Fibroblast of skin of left biceps (primary cell): ENCODE results near the gene HRK.

Experiments
- DNase-seq, 2 experiments: peaks; one replicate each; pipeline ENCODE4 v3.0.0-alpha.2; 2013; ENCODE audit warnings: low read depth in 2 of 2

Gene HRK

DNA sequence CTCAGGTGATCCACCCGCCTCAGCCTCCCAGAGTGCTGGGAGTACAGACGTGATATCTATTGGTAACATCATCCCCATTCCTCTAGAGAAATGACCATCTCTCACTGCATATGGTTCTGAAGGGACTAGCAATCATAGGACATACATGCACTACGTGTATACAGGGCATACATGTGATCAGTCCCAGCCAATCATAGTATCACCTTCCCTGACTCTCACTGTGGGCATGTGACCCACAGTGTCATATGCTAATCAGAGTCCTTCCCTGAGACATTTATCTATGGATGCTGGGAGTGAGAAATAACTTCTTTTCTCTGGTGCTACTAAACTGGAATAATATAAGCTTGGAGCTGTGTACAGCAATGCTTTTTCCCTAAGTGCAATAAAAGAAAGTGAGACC, 17.4 kb upstream of the HRK start:
- DNase-seq: no peak

DNA sequence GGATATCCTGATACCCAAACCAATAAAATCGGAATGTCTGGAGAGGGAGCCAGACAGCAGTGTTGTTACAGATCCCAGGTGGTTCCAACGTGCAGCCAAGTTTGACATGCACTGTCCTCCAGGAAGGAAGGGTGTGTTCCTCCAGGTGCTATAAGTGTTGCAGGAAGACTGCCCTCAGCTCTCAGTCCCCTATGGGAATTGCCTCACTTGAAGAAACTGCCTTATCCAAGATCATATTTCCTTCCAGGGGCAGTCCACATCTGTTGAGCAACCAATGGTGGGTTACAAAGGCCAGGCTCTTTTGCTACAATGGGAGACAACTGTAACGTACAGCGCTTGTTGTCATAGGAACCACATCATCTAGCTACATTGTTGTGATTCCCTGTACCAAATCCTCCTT, 16.2 kb upstream of the HRK start:
- DNase-seq: no peak

- no peak for DNase-seq
Observed at GRCh38 chr12:116896411-116896924, 15.2 kb upstream of the HRK start.

DNA sequence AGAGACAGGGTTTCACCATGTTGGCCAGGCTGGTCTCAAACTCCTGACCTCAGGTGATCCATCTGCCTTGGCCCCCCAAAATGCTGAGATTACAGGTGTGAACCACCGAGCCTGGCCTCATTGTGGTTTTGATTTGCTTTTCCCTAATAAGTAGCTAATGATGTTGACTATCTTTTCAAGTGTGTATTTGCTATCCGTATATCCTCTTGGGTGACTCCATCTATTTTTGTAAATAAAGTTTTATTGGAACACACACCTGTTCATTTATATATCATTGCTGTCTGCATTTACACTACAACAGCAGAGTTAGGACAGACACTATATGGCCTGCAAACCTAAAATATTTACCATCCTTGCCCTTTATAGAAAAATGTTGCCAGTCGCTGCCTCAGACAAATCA, 13.7 kb upstream of the HRK start:
- no peak for DNase-seq

DNA sequence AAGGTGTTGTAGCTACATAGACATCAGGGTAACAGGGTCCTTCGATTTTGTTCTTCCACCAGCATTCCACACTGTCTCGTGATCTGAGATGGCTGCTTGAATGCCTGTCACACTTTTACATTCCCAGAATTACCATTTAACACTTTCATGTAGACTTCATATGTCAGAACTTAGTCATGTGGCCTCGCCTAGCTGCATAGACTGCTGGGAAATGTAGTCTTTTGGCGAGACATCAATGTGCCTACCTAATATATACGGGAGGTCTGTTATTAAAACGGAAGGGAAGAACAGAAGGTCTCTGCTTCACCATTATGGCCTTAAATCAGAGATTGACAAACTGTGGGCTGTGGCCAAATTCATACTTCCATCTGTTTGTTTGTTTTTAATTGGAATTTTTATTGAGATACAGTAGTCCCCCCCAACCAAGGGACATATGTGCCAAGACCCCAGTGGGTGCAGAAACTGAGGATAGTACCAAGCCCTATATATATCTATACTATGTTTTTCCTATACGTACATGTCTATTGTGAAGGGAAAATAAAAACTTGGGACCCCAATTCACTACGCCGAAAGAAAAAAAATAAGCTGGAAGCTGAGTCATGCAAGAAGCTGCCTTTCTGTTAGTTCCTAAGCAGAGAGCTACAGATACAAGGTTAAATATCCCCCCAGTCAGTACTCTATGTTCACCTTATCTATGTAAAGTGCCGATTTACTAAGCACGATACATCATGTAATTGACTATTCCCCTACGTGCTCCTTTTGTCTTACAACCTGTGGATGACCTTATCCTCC, 11.3 kb upstream of the HRK start:
- no peak for DNase-seq

GRCh38 chr12:116891019-116891418, 9.8 kb upstream of the HRK start:
- no peak for DNase-seq

DNA sequence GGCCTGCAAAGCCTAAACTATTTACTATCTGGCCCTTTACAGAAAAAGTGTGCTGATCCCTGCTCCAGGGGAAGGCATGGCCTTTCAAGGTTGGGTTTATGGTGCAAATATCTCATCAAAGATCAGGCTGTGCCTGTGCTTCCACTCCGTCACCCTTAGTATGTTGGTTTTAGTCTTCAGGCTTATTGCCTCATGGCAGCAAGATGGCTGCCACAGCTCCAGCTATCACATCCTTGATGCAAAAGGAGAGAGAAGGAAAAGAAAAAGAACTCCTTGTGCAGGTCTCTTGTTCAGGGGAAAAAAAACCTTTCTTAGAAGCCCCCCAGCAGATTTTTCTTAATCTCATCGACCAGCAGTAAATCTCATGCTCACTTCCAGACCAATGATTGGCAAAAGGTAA, 9.1 kb upstream of the HRK start:
- DNase-seq: no peak

GRCh38 chr12:116887897-116888296, 6.7 kb upstream of the HRK start:
- DNase-seq: no peak

GRCh38 chr12:116887244-116887643, 6.0 kb upstream of the HRK start:
- no peak for DNase-seq

DNA sequence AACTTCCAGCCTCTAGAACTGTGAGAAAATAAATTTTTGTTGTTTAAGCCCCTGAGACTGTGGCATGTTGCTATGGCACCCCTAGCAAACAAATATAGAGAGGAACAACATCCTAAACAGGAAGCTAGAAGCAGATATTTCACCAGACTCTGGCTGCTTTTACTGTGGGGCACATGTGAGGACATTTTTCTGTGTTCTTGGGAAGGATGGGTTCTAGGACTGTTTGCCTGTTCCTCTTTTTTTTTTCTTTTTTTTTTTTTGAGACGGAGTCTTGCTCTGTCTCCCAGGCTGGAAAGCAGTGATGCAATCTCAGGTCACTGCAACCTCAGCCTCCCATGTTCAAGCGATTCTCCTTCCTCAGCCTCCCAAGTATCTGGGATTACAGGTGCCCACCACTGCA, 4.2 kb upstream of the HRK start:
- no peak for DNase-seq

DNA sequence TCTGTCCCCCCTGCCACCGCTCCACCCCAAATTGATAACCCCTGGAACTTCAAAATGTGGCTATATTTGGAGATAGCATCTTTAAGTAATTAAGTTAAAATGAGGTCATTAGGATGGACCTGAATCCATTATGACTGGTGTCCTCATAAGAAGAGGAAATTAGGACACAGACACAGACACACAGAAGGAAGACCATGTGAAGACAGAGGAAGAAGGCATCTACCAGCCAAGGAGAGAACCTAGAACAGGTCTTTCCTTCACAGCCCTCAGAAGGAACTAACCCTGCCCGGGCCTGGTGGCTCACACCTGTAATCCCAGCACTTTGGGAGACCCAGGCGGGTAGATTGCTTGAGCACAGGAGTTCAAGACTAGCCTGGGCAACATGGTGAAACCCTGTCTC, 3.6 kb upstream of the HRK start:
- no peak for DNase-seq

- no peak for DNase-seq
Observed at GRCh38 chr12:116882742-116883141, 1.5 kb upstream of the HRK start.

- DNase-seq: no peak
Observed at GRCh38 chr12:116881877-116882507, 751 bp upstream of the HRK start.

DNA sequence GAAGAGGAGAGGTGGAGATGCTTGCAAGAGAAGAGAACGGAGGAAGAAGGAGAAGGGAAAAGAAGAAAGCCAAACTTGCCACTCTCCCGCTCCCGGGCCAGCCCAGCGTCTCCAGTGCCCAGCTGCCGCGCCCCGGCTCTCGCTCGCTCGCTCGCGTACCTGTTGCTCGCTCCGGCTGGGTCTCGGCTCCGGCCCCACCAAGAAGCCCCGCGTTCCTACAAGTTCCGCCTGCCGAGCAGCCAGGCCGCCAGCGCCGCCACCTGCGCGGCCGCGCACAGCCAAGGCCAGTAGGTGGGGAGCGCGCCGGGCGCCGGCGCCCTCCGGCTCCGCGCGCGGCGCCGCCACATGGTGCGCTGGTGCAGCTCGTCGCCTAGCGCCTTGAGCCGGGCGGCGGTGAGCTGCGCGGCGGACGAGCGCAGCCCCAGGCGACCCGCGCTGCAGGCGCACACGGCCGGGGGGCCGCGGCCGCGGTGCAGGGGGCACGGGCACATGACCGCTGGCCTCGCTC, 370 bp downstream of the HRK start:
- no peak for DNase-seq

DNA sequence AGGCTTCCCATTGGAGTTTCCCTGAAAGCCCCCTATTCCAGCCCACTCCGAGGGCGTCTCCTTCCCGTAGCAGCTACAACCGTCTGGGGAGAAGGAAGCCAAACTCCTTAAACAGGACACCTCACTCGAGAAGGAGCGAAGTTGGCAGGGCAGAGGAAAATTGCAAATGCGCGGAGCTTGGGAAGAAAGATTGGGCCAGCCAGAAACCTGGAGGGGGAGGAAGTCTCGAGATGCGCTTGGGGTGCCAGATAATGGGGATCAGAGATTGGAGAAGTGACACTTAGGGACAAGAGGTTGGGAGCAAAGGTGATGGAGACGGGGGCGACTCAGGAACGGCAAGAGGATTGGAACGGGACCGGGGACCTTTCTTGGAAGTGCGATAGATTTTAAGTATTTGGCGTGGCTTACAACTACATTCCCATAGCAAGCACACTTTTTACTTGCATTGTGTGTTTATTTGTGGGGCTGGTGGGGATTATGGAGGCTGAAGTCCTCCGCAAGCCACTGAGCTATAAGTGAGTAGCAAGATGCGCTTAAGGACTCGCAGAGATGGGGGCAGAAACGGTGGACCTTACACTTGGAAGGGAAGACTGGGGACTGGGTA, 926 bp downstream of the HRK start:
- no peak for DNase-seq

DNA sequence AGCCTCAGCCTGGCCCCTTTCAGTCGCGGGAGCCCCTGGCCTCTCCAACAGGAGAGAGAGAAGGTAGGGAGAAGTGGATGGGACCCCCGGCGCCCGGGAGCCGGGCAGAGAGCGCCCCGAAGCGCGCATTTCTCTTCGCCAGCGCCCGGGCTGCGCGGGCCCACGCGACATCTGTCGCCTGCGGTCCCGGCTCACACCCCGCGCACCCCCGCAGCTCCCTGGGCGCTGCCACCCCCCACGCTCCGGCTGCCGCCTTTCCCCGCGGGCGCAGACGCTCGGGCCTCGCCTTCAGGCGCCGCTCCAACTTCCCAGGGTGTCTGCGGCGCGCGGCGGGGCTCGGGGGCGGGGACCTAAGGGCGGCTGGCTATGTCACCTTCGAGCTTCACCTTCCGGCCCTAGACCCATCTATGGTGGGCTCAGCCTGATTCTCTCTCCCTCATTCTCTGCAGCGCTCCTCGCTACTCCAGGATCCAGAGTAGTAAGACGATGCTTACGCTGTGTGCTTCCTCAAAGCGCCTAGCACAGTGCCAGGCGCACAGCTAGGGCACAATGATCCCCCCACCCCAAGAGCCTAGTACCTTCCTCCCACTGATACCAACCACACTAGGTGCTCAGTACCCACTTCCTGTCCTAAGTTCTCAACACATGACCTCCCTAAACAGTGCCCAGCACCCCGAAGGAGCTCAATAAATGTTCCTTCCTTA, 1.6 kb downstream of the HRK start:
- DNase-seq: no peak

- DNase-seq: no peak
Observed at GRCh38 chr12:116878567-116879508, 2.4 kb downstream of the HRK start.

- DNase-seq: no peak
Observed at GRCh38 chr12:116876151-116876869, 4.9 kb downstream of the HRK start.

DNA sequence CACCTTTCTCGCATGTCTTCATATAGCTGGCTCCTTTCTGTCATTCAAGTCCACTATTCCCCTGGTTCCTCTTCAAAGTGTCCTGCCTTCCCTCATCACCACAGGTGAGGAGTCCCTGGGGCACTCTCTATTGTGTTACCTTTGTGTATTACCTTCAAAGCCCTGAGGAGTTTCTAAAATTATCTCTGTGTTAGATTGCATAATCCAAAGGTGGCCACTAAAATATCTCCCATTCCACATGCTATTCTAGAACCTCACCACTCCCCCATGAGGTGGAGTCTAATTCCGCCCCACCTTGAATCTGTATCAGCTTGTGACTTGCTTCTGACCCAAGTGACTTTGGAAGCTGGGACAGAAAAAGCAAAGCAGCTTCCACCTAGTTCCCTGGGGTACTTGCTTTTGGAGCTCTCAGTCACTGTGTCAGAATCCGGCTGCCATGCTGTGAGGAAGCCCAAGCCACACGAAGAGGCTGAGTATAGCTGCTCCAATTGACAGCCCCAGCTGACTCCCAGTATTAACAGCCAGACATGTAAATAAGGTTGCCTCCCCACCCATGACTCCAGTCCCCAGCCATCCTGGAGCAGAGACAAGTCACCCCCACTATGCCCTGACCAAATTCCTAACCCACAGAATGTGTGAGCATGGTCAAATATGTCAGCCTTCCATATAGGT, 6.8 kb downstream of the HRK start:
- no peak for DNase-seq

DNA sequence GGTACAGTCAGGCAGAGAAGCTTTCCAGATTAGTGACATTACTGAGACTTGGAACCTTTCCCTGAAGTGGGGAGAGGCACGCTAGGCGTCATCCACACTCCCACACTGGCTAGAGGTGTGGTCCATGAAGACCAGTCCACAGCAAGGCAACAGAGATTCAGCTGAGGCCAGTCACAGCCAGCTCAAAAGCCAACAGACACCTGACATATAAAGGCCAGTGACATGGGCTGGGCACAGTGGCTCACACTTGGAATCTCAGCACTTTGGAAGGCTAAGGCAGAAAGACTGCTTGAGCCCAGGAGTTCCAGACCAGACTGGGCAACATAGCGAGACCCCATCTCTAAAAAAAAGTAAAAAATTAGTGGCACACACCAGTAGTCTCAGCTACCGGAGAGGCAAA, 10.9 kb downstream of the HRK start:
- DNase-seq: no peak
